MCF 10A (cell line): ENCODE data around the gene HAS3. TPM values are rescaled to one million over a fixed set of nuclear protein-coding genes. Genes with fewer than 3 reads are reported as not detected.

Experiments used
- BruUV-seq: library from RNA; stranded (reverse); fragments of 400-500 nt; replicated peaks from 2 replicates; lab custom pipeline; 2021; lab: Mats Ljungman, UMichigan
- CTCF ChIA-PET: fragments of 300-600 bp; sonication (Branson Sonifier 250); formaldehyde crosslinking; extraction: SDS; loops from one replicate; lab custom pipeline; 2021; ENCODE audit warnings: antibody characterized with exemption, inconsistent platforms; lab: Yijun Ruan, JAX
- POLR2A ChIA-PET: fragments of 300-600, 350-650 bp; sonication (Branson Sonifier 250); formaldehyde crosslinking; extraction: SDS; loops from one replicate; lab custom pipeline; 2020; ENCODE audit warnings: antibody characterized with exemption, inconsistent platforms; lab: Yijun Ruan, JAX
- DNase-seq: peaks from one replicate; pipeline ENCODE4 v3.0.0-alpha.2; 2018; ENCODE audit not compliant: unreplicated experiment
- H3K27ac Mint-ChIP-seq: one replicate; pipeline ENCODE4 v1.8.0; 2022; ENCODE audit warnings: mild to moderate bottlenecking, low read depth, mixed read lengths; ENCODE audit not compliant: unreplicated experiment
- H3K27me3 Mint-ChIP-seq: one replicate; pipeline ENCODE4 v1.8.0; 2022; ENCODE audit warnings: mixed read lengths; ENCODE audit not compliant: insufficient read depth, unreplicated experiment
- H3K36me3 Mint-ChIP-seq: one replicate; pipeline ENCODE4 v1.8.0; 2022; ENCODE audit warnings: mild to moderate bottlenecking, moderate library complexity, mixed read lengths; ENCODE audit not compliant: insufficient read depth, unreplicated experiment
- H3K4me1 Mint-ChIP-seq: one replicate; pipeline ENCODE4 v1.8.0; 2022; ENCODE audit warnings: mixed read lengths; ENCODE audit not compliant: insufficient read depth, unreplicated experiment
- H3K4me3 Mint-ChIP-seq: one replicate; pipeline ENCODE4 v1.8.0; 2022; ENCODE audit warnings: mild to moderate bottlenecking, moderate library complexity, mixed read lengths; ENCODE audit not compliant: unreplicated experiment
- H3K9me3 Mint-ChIP-seq: one replicate; pipeline ENCODE4 v1.8.0; 2022; ENCODE audit warnings: mixed read lengths; ENCODE audit not compliant: unreplicated experiment
- CTCF ChIP-seq: fragments of 200-600 bp; IDR thresholded peaks from one replicate; pipeline ENCODE4 v1.8.0; 2022; ENCODE audit warnings: antibody characterized with exemption, mild to moderate bottlenecking; ENCODE audit not compliant: unreplicated experiment
- intact Hi-C: fragments of 100-400 bp; cut with micrococcal nuclease; formaldehyde crosslinking; loops from 2 replicates; pipeline ENCODE4 v1.14.1; 2022
- total RNA-seq: library from RNA; stranded (reverse); gene quantifications from 2 replicates; pipeline ENCODE4 v1.2.3, GENCODE V29; 2022

Gene HAS3
- total RNA-seq, 1 experiment from 2014 or later: 0.72 TPM

DNA sequence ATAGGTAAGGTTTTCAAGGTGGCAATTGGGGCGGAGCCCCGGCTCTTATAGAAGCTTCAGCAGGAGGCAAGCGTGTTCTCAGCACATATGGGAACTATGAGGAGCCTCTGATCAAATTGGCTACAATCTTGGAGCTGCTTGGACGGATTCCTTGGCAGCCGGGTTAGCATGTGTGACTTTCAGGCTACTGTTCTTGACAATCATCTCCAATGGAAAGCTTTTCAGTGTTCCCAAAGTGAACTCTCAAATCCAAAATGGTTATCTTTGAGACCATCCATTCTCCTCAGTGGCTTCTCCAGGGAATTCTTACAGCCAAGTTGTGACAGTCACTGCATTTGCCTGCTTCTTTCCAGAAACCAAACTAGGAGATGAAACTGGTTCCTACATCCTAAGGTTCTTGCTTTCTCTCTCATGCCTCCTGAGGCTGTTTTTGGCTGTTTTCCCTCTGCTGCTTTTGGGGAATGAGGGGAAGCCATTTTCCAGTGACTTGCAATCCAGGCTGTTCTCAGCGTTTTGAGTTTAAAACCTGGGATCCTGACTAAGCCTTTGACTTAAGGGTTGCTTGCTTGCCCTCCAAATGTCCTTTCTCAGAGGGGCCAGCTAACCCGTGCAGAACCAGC, 10.9 kb downstream of the HAS3 start:
- Mint-ChIP-seq H3K9me3 (no peaks in the 10 kb centered on the region), H3K4me1 (no peaks in the 10 kb centered on the region), H3K27ac (no peak overlapping the region), H3K27me3 (no peaks in the 10 kb centered on the region), H3K4me3 (no peak overlapping the region), H3K36me3 (peaks cover 38% of the 10 kb centered on the region)
- DNase-seq: no peak
- CTCF ChIA-PET: interaction anchor here (0.7 to 1.0 kb wide), 2 partner anchors 8 to 11 kb away, joined by 3 to 6 read pairs; partner anchors contain the start of gene HAS3
- no TSS peak for BruUV-seq
- no peak for TF ChIP-seq CTCF
- intact Hi-C loops: no loop called here
- POLR2A ChIA-PET: interaction anchor here (0.7 kb wide), 1 partner anchor 16 kb away, joined by 3 read pairs; the partner anchor contains the start of genes CHTF8 and UTP4

GRCh38 chr16:69116906-69117305, 11.5 kb downstream of the HAS3 start:
- DNase-seq: no peak
- no peak for TF ChIP-seq CTCF
- Mint-ChIP-seq H3K27ac (no peak overlapping the region), H3K4me1 (no peaks in the 10 kb centered on the region), H3K36me3 (peaks cover 41% of the 10 kb centered on the region), H3K4me3 (no peak overlapping the region), H3K9me3 (no peaks in the 10 kb centered on the region), H3K27me3 (no peaks in the 10 kb centered on the region)
- intact Hi-C loops: no loop called here
- CTCF ChIA-PET: interaction anchor here (0.6 to 0.9 kb wide), 3 partner anchors 11 to 289 kb away, joined by 3 to 4 read pairs (median 3); no protein-coding TSS in a partner anchor
- BruUV-seq: no TSS peak
- POLR2A ChIA-PET: interaction anchor here (0.6 to 0.9 kb wide), 2 partner anchors 16 to 71 kb away, joined by 3 to 4 read pairs; no protein-coding TSS in a partner anchor

DNA sequence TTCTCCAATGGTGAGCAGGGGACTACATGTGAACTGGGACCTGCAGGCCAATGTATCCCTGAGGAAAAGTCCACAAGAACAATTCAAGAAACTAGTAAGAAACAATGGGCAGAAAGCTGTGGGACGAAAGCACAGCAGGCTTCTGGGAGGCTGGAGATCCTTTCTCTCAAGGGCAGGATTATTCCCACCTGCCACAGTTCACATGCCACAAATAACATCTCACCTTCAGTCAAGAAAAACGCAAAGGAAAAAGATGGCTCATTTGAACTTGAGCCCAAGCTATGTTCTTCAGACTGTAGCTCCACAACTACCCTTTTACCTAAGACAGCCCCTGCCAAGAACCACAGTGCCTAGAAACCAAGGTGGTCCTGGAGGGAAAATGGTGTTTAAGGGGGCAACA, 13.0 kb downstream of the HAS3 start:
- Mint-ChIP-seq H3K4me3 (no peak overlapping the region), H3K4me1 (no peaks in the 10 kb centered on the region), H3K9me3 (no peaks in the 10 kb centered on the region), H3K36me3 (peaks cover 48% of the 10 kb centered on the region), H3K27ac (no peak overlapping the region), H3K27me3 (no peaks in the 10 kb centered on the region)
- CTCF ChIA-PET: interaction anchor here (0.6 to 7.7 kb wide), 2 partner anchors 216 to 273 kb away, joined by 4 to 110 read pairs; partner anchors contain the start of gene TANGO6
- intact Hi-C loops: no loop called here
- TF ChIP-seq CTCF: no peak
- DNase-seq: no peak
- TSS peak; percentile 19 for BruUV-seq
- POLR2A ChIA-PET: interaction anchor here (0.6 to 1.0 kb wide), 2 partner anchors 15 to 182 kb away, joined by 3 read pairs; no protein-coding TSS in a partner anchor

GRCh38 chr16:69118994-69119393, 13.5 kb downstream of the HAS3 start:
- BruUV-seq: no TSS peak
- no peak for DNase-seq
- ChIA-PET CTCF (interaction anchor here (0.9 to 7.7 kb wide), 2 partner anchors 217 to 273 kb away, joined by 4 to 110 read pairs; partner anchors contain the start of gene TANGO6), POLR2A (interaction anchor here (0.6 to 1.1 kb wide), 3 partner anchors 12 to 182 kb away, joined by 3 read pairs; no protein-coding TSS in a partner anchor)
- no peaks in the 10 kb centered on the region for H3K4me1 Mint-ChIP-seq
- intact Hi-C loops: no loop called here
- no peak overlapping the region for H3K27ac Mint-ChIP-seq
- no peaks in the 10 kb centered on the region for H3K27me3 Mint-ChIP-seq
- TF ChIP-seq CTCF: no peak
- H3K4me3 Mint-ChIP-seq: no peak overlapping the region
- no peaks in the 10 kb centered on the region for H3K9me3 Mint-ChIP-seq
- H3K36me3 Mint-ChIP-seq: peaks cover 48% of the 10 kb centered on the region
